Measurements from ENCODE around the gene NCK1.
A peak's percentile ranks its signal among the peaks of the same experiment; 100 is the strongest.

NCK1 gene

DNA sequence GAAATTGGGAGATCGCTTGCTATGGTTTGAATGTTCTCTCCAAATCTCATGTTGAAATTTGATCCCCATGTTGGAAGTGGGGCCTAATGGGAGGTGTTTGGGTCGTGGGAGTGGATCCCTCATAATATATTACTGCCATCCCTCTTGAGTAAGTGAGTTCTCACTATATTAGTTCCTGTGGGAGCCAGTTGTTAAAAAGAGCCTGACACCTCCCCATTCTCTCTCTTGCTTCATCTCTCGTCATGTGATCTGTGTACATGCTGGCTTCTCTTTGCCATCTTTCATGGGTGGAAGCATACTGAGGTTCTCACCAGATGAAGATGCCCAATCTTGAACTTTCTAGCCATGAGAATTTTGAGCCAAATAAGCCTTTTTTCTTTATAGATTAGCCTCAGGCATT, 52.7 kb downstream of the NCK1 start:
- Histone ChIP-seq H3K4me3 (ENCODE audit: low read depth, low read length) (no peak overlapping the region), H2BK120ac (ENCODE audit: insufficient read depth, low read length, poor library complexity) (no peak overlapping the region), H2AK5ac (ENCODE audit: low read length) (no peak overlapping the region), H3K27ac (ENCODE audit: low read depth, low read length) (no peak overlapping the region), H3K9me3 (ENCODE audit: insufficient read depth, low read depth, low read length) (no peaks in the 10 kb centered on the region), H3K14ac (ENCODE audit: low read length) (no peak overlapping the region), H3K23ac (ENCODE audit: low read length) (no peak overlapping the region), H4K12ac (ENCODE audit: low read depth, low read length) (no peak overlapping the region), H3K27me3 (ENCODE audit: insufficient read depth, low read length) (no peaks in the 10 kb centered on the region), H3K4ac (ENCODE audit: low read depth, low read length) (peak overlapping the region; percentile 50), H3K18ac (ENCODE audit: low read length) (no peak overlapping the region), H4K8ac (ENCODE audit: low read depth, low read length) (no peak overlapping the region), H3K36me3 (ENCODE audit: control insufficient read depth in 1 of 2, insufficient read depth in 2 of 2, low read length in 2 of 2) (peaks cover 0 to 4% of the 10 kb centered on the region in 2 experiments), H4K91ac (ENCODE audit: low read depth, low read length) (no peak overlapping the region), H2AFZ (ENCODE audit: insufficient read depth, low read length, poor library complexity) (no peak overlapping the region), H3K4me2 (ENCODE audit: low read length) (peak overlapping the region; percentile 36), H3K79me2 (ENCODE audit: control insufficient read depth, insufficient read depth, low read length, poor library complexity) (peaks cover 4% of the 10 kb centered on the region), H3K9ac (ENCODE audit: low read length) (no peak overlapping the region), H3K4me1 (ENCODE audit: control insufficient read depth in 1 of 2, insufficient read depth in 2 of 2, low read length in 2 of 2) (peaks cover 3 to 9% of the 10 kb centered on the region in 2 experiments), H2BK5ac (ENCODE audit: low read depth, low read length, poor library complexity) (no peak overlapping the region), H3K79me1 (ENCODE audit: low read length) (peaks cover 2% of the 10 kb centered on the region), H2BK12ac (ENCODE audit: low read length) (no peak overlapping the region)
- WGBS (ENCODE audit: extremely low coverage, insufficient coverage, insufficient read length): no CpG with 5 or more reads among the region's 3 CpGs
- no peak for DNase-seq

DNA sequence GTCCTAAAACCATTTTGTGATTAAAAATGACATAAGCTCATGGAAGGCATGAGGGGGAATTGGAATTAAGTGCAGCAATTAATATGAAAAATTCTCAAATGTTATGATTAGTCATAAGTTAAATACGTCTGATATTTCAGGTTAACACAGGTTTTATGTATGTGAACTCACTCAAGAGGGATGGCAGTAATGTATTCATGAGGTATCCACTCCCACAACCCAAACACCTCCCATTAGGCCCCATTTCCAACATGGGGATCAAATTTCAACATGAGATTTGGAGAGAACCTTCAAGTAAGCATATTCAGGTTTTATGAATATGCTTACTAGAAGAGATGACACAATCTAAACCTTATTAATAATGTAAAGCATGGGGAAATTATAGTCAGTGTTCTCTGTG, 54.2 kb downstream of the NCK1 start:
- no peak for DNase-seq
- Histone ChIP-seq H3K4me1 (ENCODE audit: control insufficient read depth in 1 of 2, insufficient read depth in 2 of 2, low read length in 2 of 2) (peaks cover 3 to 9% of the 10 kb centered on the region in 2 experiments), H2AK5ac (ENCODE audit: low read length) (no peak overlapping the region), H3K27ac (ENCODE audit: low read depth, low read length) (no peak overlapping the region), H3K27me3 (ENCODE audit: insufficient read depth, low read length) (no peaks in the 10 kb centered on the region), H3K18ac (ENCODE audit: low read length) (no peak overlapping the region), H3K4me3 (ENCODE audit: low read depth, low read length) (no peak overlapping the region), H3K79me1 (ENCODE audit: low read length) (peaks cover 2% of the 10 kb centered on the region), H3K9ac (ENCODE audit: low read length) (no peak overlapping the region), H3K4me2 (ENCODE audit: low read length) (no peak overlapping the region), H4K91ac (ENCODE audit: low read depth, low read length) (no peak overlapping the region), H2BK120ac (ENCODE audit: insufficient read depth, low read length, poor library complexity) (no peak overlapping the region), H3K36me3 (ENCODE audit: control insufficient read depth in 1 of 2, insufficient read depth in 2 of 2, low read length in 2 of 2) (peaks cover 0 to 4% of the 10 kb centered on the region in 2 experiments), H3K4ac (ENCODE audit: low read depth, low read length) (no peak overlapping the region), H3K9me3 (ENCODE audit: insufficient read depth, low read depth, low read length) (no peaks in the 10 kb centered on the region), H2BK5ac (ENCODE audit: low read depth, low read length, poor library complexity) (no peak overlapping the region), H2BK12ac (ENCODE audit: low read length) (no peak overlapping the region), H3K79me2 (ENCODE audit: control insufficient read depth, insufficient read depth, low read length, poor library complexity) (peaks cover 4% of the 10 kb centered on the region), H3K14ac (ENCODE audit: low read length) (no peak overlapping the region), H4K12ac (ENCODE audit: low read depth, low read length) (no peak overlapping the region), H3K23ac (ENCODE audit: low read length) (no peak overlapping the region), H4K8ac (ENCODE audit: low read depth, low read length) (no peak overlapping the region), H2AFZ (ENCODE audit: insufficient read depth, low read length, poor library complexity) (no peak overlapping the region)
- WGBS (ENCODE audit: extremely low coverage, insufficient coverage, insufficient read length): no CpG with 5 or more reads among the region's 1 CpG

DNA sequence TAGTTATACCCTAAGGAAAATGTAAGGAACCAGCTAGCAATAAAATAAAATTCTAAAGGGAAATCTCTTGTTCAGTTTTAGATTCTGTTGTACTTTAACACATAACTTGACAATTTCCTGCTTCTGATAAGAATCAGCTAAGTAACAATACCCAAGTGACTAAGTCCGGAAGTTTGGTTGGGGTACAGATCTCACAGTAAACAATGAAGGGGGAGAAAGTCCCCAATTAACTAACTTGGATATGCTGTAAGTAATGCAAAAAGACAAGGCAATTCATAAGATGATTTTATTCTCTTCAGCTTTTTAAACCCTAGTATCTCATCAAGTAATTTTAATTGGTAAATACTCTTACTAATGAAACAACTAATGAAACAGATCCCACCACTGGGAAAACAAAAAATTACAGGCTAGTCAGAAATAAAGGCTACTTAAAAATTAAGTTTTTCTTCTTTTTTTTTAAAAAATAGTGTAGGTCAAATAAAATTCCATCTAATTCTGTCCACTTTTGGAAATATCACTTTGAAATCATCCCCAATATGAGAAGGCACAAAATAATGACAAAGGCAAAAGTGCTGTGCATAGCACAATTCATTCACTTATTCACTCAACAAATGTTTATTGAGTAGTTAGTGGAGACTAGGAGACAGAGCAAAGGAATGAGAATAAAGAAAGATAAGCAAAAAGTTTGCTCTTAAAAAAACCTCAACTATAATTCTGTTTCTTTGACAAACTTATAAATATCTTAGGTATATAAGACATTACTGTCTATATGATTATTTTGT, 58.0 kb downstream of the NCK1 start:
- no peak overlapping the region for H3K23ac ChIP-seq (ENCODE audit: low read length)
- WGBS (ENCODE audit: extremely low coverage, insufficient coverage, insufficient read length): no CpG with 5 or more reads among the region's 1 CpG
- no peaks in the 10 kb centered on the region for H3K27me3 ChIP-seq (ENCODE audit: insufficient read depth, low read length)
- no peak overlapping the region for H2BK5ac ChIP-seq (ENCODE audit: low read depth, low read length, poor library complexity)
- no peaks in the 10 kb centered on the region for H3K9me3 ChIP-seq (ENCODE audit: insufficient read depth, low read depth, low read length)
- H3K9ac ChIP-seq (ENCODE audit: low read length): no peak overlapping the region
- no peak overlapping the region for H2BK12ac ChIP-seq (ENCODE audit: low read length)
- no peaks in the 10 kb centered on the region for H3K79me1 ChIP-seq (ENCODE audit: low read length)
- no peak overlapping the region for H3K27ac ChIP-seq (ENCODE audit: low read depth, low read length)
- H3K4me3 ChIP-seq (ENCODE audit: low read depth, low read length): no peak overlapping the region
- H2AFZ ChIP-seq (ENCODE audit: insufficient read depth, low read length, poor library complexity): no peak overlapping the region
- H3K4me2 ChIP-seq (ENCODE audit: low read length): no peak overlapping the region
- H2BK120ac ChIP-seq (ENCODE audit: insufficient read depth, low read length, poor library complexity): no peak overlapping the region
- H3K4ac ChIP-seq (ENCODE audit: low read depth, low read length): no peak overlapping the region
- no peaks in the 10 kb centered on the region for H3K79me2 ChIP-seq (ENCODE audit: control insufficient read depth, insufficient read depth, low read length, poor library complexity)
- H4K91ac ChIP-seq (ENCODE audit: low read depth, low read length): no peak overlapping the region
- H2AK5ac ChIP-seq (ENCODE audit: low read length): no peak overlapping the region
- DNase-seq: no peak
- no peak overlapping the region for H3K18ac ChIP-seq (ENCODE audit: low read length)
- no peaks in the 10 kb centered on the region for H3K4me1 ChIP-seq (ENCODE audit: control insufficient read depth in 1 of 2, insufficient read depth in 2 of 2, low read length in 2 of 2)
- no peak overlapping the region for H4K12ac ChIP-seq (ENCODE audit: low read depth, low read length)
- H3K14ac ChIP-seq (ENCODE audit: low read length): no peak overlapping the region
- no peak overlapping the region for H4K8ac ChIP-seq (ENCODE audit: low read depth, low read length)
- H3K36me3 ChIP-seq (ENCODE audit: control insufficient read depth in 1 of 2, insufficient read depth in 2 of 2, low read length in 2 of 2): peaks cover 0 to 2% of the 10 kb centered on the region in 2 experiments

DNA sequence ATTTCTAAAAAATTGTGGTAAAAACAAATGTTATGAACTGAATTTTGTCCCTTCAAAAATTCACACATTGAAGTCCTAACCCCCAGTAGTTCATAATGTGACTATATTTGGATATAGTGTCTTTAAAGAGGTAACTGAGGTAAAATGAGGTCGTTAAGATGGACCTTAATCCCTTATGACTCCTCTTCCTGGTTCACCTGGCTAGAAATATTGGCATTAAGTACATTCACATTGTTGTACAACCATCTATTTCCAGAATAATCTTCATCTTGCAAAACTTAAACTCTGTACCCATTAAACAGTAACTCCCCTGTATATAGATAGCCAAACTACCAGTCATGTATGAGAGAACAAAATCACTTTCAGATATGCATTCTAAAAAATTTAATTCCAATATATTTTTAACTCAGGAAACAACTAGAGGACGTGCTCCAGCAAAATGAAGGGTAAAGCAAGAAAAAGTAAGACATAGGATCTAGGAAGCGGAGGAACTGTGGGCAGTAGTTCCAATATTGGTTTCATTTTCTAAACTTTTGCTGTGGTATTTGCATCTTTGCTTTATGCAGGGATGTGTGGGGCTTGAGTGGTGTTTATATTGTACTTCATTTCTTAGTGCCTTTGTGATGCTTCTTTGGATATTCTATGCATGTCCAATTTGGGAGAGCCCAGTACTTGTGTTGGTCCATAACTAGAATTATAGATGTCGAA, 59.0 kb downstream of the NCK1 start:
- H2BK120ac ChIP-seq (ENCODE audit: insufficient read depth, low read length, poor library complexity): no peak overlapping the region
- WGBS (ENCODE audit: extremely low coverage, insufficient coverage, insufficient read length): no CpG with 5 or more reads among the region's 4 CpGs
- H3K27me3 ChIP-seq (ENCODE audit: insufficient read depth, low read length): no peaks in the 10 kb centered on the region
- H3K27ac ChIP-seq (ENCODE audit: low read depth, low read length): no peak overlapping the region
- no peak overlapping the region for H2BK5ac ChIP-seq (ENCODE audit: low read depth, low read length, poor library complexity)
- H3K18ac ChIP-seq (ENCODE audit: low read length): no peak overlapping the region
- no peak overlapping the region for H4K8ac ChIP-seq (ENCODE audit: low read depth, low read length)
- H3K4me2 ChIP-seq (ENCODE audit: low read length): no peak overlapping the region
- no peak overlapping the region for H2AK5ac ChIP-seq (ENCODE audit: low read length)
- no peaks in the 10 kb centered on the region for H3K36me3 ChIP-seq (ENCODE audit: control insufficient read depth in 1 of 2, insufficient read depth in 2 of 2, low read length in 2 of 2)
- H2BK12ac ChIP-seq (ENCODE audit: low read length): no peak overlapping the region
- no peaks in the 10 kb centered on the region for H3K79me1 ChIP-seq (ENCODE audit: low read length)
- H3K14ac ChIP-seq (ENCODE audit: low read length): no peak overlapping the region
- no peak overlapping the region for H3K9ac ChIP-seq (ENCODE audit: low read length)
- no peak overlapping the region for H4K12ac ChIP-seq (ENCODE audit: low read depth, low read length)
- no peak overlapping the region for H3K23ac ChIP-seq (ENCODE audit: low read length)
- no peak overlapping the region for H2AFZ ChIP-seq (ENCODE audit: insufficient read depth, low read length, poor library complexity)
- H3K9me3 ChIP-seq (ENCODE audit: insufficient read depth, low read depth, low read length): no peaks in the 10 kb centered on the region
- H3K4ac ChIP-seq (ENCODE audit: low read depth, low read length): no peak overlapping the region
- H3K79me2 ChIP-seq (ENCODE audit: control insufficient read depth, insufficient read depth, low read length, poor library complexity): no peaks in the 10 kb centered on the region
- H4K91ac ChIP-seq (ENCODE audit: low read depth, low read length): no peak overlapping the region
- no peak overlapping the region for H3K4me3 ChIP-seq (ENCODE audit: low read depth, low read length)
- DNase-seq: no peak
- H3K4me1 ChIP-seq (ENCODE audit: control insufficient read depth in 1 of 2, insufficient read depth in 2 of 2, low read length in 2 of 2): no peaks in the 10 kb centered on the region

Measured in trophoblast cell (in vitro differentiated cells and primary cell).